ENCODE measurements around the gene BCO1.

Gene BCO1

GRCh38 chr16:81318711-81319110, 80.2 kb downstream of the BCO1 start:
- FAIRE-seq = no peak
- DNase-seq (ENCODE audit: low spot score) = peak; percentile 12

GRCh38 chr16:81319221-81319912, 80.9 kb downstream of the BCO1 start:
- FAIRE-seq (no peak), DNase-seq (ENCODE audit: low spot score) (peak; percentile 59)

GRCh38 chr16:81321039-81321438, 82.5 kb downstream of the BCO1 start:
- DNase-seq (ENCODE audit: low spot score) (no peak), FAIRE-seq (no peak)

GRCh38 chr16:81321536-81321935, 83.0 kb downstream of the BCO1 start:
- FAIRE-seq (no peak), DNase-seq (ENCODE audit: low spot score) (no peak)

DNA sequence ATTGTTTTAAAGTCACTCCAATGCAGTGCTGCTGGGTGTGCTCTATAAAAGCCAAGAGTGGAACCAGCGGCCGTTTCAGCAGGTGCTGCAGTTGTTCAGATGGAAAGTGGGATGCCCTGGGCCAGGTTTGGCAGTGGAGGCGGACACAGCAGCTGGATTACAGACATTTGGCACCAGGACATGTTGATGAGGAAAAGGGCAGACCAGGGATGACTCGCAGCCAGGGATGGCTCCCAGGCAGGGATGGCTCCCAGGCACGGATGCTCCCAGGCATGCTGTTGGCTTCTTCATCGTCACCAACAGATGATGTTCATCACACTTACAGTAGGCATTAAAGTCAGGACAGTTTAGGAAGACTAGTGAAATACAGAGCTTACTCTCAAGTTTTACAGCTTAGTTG, 86.3 kb downstream of the BCO1 start:
- DNase-seq (ENCODE audit: low spot score) (no peak), FAIRE-seq (no peak)

GRCh38 chr16:81327011-81327410, 88.5 kb downstream of the BCO1 start:
- DNase-seq (ENCODE audit: low spot score) (no peak), FAIRE-seq (no peak)

DNA sequence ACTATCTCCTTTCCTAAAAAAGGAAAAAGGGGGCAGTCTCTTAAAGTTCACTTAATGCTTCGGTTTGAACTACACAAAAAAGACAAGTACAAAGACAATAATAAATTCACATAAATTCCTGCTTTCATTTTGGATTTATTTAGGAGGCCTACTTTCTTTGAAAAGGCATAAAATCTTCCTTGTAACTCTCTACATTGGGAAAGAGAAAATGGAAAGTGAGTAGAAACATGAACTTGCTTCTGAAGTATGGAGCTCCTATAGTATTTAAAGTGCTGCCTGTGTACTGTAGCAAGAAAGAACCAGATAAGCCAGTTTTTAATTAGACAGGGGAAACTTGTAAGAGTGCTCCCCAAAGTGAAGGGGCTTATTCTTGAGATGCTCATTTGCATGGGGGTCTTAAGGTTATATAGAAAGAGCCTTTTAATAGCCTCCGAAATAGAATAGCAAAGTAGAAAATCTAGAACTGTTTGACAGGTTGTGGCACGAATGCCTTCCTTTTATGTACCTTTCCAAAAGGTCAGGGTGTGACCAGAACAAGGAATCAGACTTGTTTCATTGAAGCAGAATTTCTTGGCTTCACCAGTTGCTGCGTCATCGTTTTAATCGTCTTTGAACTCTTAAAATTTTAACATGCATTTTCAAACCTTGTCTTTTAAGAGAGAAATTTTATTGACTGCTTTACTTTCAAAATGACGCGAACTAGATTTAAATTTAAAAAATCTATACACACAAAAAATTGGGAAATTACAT, 89.1 kb downstream of the BCO1 start:
- no peak for FAIRE-seq
- DNase-seq (ENCODE audit: low spot score) = no peak

DNA sequence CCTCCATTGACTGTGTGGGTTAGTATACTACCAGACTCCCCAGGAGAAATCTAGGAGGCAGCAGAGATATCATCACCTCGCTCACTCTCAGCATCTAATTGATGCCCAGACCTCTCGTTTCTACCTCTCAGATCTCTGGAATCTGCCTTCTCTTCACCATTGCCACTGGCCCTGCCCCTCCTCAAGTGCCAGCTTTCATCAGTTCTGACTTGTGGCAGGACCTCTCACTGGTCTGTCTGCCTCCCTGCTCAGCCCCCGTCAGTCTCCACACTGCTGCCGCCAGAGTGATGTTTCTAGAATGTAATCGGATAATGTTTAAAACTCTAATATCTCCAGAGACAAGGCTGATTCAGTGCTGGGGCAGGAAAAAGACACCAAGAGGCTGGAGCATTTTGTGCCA, 91.5 kb downstream of the BCO1 start:
- DNase-seq (ENCODE audit: low spot score) = no peak
- FAIRE-seq = no peak

DNA sequence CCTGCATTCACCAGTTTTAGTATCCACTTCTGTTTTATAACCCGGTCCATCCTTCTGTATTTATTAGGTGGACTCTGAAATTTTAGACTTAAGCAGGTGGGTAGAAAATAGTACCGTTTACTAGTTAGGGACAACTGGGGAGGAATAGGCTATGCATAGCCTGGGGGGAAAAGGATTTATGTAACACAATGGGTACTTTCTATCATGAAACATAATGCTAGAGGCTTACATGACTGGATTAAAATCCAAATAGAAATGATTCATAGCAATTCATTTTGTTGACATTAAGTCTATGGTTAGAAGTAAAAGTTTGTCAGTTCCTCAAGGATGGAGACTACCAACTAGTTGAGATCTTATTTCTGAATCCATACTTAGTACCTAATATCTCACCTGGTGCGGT, 94.9 kb downstream of the BCO1 start:
- FAIRE-seq = no peak
- DNase-seq (ENCODE audit: low spot score) = no peak

GRCh38 chr16:81335669-81336068, 97.2 kb downstream of the BCO1 start:
- FAIRE-seq = no peak
- DNase-seq (ENCODE audit: low spot score) = no peak

GRCh38 chr16:81337097-81337496, 98.6 kb downstream of the BCO1 start:
- no peak for FAIRE-seq
- no peak for DNase-seq (ENCODE audit: low spot score)

All from urothelium cell line (cell line).